Astrocyte of the cerebellum (primary cell): ENCODE results near the gene PLXDC2.

Experiments used
- DNase-seq: peaks from one replicate; pipeline ENCODE4 v3.0.0-alpha.2; 2011; ENCODE audit warnings: low read depth
- H3K4me3 ChIP-seq: 2 replicates; pipeline ENCODE4 v1.5.1; 2011; ENCODE audit warnings: mild to moderate bottlenecking, low read depth, low read length, moderate library complexity
- in situ Hi-C: cut with HindIII; loops from 2 replicates; pipeline ENCODE4 v1.10.0; 2017; ENCODE audit warnings: low sequenced_read_pairs
- TF ChIP-seq, protein P1 (sequence below): IDR thresholded peaks from 2 replicates; pipeline ENCODE4 v1.5.1; 2012; ENCODE audit warnings: low read length, low read depth, moderate library complexity, mild to moderate bottlenecking; ENCODE audit errors: missing control alignments

PLXDC2 gene

DNA sequence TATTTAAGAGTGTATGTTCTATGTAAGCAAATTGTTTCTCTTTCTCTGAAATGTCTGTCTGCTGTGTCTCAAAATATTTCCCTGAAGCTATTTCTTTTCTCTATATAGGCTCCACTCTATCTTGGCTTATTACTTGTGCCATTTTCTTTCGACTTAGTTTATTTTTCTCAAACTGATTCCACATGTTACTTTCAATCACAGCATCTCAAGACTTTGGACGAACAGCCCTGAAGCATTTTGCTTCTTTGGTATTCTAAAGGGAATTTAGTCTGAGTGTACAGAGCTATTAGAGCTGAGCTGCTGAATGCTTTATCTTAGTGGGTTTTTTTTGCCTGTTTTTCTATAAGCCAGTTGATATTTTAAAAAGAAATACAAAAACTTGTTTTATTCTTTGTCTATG lies 95.7 kb downstream of the PLXDC2 start:
- in situ Hi-C loops: no loop called here
- no peak for DNase-seq
- TF ChIP-seq, protein P1, sequence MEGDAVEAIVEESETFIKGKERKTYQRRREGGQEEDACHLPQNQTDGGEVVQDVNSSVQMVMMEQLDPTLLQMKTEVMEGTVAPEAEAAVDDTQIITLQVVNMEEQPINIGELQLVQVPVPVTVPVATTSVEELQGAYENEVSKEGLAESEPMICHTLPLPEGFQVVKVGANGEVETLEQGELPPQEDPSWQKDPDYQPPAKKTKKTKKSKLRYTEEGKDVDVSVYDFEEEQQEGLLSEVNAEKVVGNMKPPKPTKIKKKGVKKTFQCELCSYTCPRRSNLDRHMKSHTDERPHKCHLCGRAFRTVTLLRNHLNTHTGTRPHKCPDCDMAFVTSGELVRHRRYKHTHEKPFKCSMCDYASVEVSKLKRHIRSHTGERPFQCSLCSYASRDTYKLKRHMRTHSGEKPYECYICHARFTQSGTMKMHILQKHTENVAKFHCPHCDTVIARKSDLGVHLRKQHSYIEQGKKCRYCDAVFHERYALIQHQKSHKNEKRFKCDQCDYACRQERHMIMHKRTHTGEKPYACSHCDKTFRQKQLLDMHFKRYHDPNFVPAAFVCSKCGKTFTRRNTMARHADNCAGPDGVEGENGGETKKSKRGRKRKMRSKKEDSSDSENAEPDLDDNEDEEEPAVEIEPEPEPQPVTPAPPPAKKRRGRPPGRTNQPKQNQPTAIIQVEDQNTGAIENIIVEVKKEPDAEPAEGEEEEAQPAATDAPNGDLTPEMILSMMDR: no peak

DNA sequence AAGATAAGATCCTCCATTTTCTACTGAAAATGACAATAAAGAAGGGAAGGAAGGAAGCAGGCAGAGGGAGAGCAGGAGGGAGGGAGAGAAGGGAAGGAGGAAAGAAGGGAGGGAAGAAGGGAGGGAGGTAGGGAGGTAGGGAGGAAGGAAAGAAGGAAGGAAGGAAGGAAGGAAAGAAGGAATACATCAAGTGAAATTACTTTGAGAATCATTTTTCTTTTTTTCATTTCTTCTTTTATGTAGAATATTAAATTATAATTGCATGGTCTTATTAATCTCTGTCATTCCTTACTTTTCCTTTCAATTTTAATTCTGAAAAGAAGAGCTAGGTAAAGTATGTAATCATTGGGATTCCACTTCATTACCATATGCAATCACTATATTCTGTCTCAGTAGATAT lies 97.8 kb downstream of the PLXDC2 start:
- no peak overlapping the region for H3K4me3 ChIP-seq
- no peak for DNase-seq
- TF ChIP-seq, protein P1: no peak
- in situ Hi-C loops: no loop called here

More for the DNA sequence above, 95.7 kb downstream of the PLXDC2 start:
- no peak overlapping the region for H3K4me3 ChIP-seq

DNA sequence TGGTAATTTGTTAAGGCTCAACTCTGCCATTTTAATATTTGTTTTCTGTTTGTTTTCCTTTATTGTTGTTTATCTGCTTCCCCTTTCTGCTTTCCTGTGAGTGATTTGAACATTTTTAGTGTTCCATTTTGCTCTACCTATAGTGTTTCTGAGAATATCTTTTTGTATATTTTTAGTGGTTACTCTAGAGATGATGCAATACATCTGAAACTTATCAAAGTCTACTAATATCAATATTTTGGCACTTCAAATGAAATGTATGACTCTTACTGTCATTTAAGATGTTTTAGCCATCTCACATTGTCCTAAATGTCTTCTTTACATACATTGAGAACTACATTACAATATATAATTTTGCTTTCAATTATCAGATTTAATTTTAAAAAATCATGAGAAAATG lies 98.9 kb downstream of the PLXDC2 start:
- no peak overlapping the region for H3K4me3 ChIP-seq
- DNase-seq: no peak
- TF ChIP-seq, protein P1: no peak
- in situ Hi-C loops: no loop called here

DNA sequence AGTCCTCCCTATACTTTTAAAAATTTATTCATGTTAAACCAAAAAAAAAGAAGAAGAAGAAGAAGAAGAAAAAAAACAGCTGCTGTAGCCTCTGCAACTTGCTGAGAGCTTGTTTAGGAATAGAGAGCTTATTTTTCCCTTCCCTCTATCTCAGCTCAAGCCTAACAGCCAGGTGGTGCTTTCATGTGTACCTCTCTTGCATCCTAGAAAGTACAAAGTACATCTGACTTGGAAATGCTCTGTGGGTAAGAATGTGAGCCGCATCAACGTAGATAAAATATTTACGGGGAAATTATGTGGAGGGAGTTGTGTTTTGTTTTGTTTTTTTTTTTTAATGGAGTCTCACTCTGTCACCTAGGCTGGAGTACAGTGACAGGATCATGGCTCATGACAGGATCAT lies 99.6 kb downstream of the PLXDC2 start:
- in situ Hi-C loops: no loop called here
- H3K4me3 ChIP-seq: no peak overlapping the region
- TF ChIP-seq, protein P1: no peak
- DNase-seq: no peak

DNA sequence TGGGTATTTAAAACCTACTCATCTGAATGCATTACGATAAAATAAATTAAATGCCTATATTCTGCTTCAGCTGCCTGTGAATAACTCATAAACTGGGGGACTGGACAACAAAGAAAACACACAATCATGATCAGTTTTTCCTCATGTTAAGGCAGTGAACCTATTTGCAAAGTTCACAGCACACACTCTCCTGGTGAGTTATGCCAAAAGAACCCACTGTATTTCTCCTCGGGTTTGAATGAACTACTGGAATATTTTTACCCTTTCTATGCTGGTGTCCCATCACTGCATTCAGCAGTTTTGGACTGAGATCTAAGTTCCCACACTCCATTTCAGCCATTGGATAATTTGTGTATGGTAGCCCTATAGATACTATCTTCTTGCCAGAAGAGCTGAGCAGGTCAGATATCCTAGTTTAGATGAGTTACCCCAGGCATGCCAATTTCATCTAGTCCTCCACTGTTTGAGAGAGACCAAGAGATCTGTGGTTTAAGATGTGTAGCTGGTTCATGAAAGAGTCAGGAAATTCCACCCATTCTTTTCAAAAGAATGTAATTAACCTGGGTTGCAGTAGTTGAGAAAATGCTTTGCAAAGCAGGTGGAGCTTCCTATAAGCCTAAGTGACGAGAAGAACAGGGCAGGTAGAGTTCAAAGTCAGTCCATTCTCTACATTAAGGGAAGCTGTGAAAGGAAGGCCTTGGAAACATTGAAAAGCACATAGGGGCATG lies 101.7 kb downstream of the PLXDC2 start:
- no peak overlapping the region for H3K4me3 ChIP-seq
- in situ Hi-C loops: no loop called here
- TF ChIP-seq, protein P1: no peak
- no peak for DNase-seq

DNA sequence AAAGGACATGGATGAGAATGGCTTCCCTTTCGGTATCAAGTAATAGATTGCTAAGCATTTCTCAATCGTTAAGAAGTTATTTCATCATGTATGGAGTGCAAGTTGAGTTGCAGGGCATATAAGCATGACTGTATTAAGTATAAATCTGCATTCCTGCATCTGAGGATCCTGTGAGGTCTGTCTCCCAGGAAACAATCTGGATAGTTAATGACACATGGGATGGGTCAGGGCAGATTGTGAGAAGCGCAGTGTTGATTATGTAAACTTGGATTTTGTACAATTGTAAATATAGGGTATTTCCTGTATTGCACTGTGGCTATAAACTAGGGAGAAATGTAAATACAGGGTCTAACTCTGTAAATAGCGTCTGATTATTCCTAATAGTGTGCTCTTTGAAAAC lies 102.6 kb downstream of the PLXDC2 start:
- DNase-seq: no peak
- H3K4me3 ChIP-seq: no peak overlapping the region
- TF ChIP-seq, protein P1: no peak
- in situ Hi-C loops: no loop called here
